NK-92 (cell line): ENCODE measurements around the gene RLIM.
"Not testable (repeated sequence)": the region's sequence is repeated elsewhere in the genome, so short reads cannot be mapped to it uniquely, and the experiment has no call there.

Experiments used
- DNase-seq: peaks from one replicate; lab custom pipeline; 2025; ENCODE audit not compliant: unreplicated experiment; lab: John Stamatoyannopoulos, UW

Gene RLIM, protein sequence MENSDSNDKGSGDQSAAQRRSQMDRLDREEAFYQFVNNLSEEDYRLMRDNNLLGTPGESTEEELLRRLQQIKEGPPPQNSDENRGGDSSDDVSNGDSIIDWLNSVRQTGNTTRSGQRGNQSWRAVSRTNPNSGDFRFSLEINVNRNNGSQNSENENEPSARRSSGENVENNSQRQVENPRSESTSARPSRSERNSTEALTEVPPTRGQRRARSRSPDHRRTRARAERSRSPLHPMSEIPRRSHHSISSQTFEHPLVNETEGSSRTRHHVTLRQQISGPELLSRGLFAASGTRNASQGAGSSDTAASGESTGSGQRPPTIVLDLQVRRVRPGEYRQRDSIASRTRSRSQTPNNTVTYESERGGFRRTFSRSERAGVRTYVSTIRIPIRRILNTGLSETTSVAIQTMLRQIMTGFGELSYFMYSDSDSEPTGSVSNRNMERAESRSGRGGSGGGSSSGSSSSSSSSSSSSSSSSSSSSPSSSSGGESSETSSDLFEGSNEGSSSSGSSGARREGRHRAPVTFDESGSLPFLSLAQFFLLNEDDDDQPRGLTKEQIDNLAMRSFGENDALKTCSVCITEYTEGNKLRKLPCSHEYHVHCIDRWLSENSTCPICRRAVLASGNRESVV

DNA sequence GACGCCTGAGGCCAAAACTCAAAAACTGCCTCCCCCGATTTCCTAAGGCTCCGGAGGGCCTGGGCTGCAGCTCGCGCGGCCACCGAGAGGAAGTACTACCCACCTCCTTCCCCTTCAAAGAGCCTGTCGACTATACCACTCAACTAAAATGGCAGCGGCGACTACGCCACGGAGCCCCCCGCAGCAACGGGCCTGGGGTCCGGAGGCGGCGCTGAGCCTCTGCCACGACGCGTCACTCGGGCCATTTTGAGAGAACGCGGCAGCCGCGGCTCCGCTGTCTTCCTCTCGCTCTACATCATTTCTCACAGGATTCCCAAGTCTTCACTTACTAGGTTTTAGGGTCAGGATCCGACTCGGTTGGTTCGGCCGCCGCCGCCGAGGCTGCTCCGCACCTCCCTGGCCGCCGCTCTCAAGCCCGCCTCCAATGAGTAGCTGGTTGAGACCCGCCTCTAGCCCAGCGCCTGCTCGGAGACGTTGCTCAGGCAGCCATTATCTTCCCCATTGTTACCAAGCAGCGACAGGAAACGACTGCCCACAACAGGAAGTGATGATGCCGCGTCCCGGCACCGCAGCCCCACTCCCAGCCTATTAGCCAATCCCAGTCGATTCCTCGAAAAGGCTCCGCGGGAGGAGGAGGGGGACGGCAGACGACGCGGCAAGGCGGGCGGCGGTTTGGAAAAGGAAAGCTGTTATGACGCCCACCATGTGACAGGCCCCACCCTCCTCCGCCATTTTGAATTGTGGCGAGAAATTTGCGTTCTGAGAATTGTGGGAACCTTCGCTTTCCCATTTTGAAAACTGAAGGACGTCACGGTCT lies at the start of gene RLIM:
Gene RLIM, minus strand, starts transcription at position 532 of the 817 bp plus-strand sequence. CDS start 18,647 bp downstream, outside the sequence.
- DNase-seq = peak; percentile 36

DNA sequence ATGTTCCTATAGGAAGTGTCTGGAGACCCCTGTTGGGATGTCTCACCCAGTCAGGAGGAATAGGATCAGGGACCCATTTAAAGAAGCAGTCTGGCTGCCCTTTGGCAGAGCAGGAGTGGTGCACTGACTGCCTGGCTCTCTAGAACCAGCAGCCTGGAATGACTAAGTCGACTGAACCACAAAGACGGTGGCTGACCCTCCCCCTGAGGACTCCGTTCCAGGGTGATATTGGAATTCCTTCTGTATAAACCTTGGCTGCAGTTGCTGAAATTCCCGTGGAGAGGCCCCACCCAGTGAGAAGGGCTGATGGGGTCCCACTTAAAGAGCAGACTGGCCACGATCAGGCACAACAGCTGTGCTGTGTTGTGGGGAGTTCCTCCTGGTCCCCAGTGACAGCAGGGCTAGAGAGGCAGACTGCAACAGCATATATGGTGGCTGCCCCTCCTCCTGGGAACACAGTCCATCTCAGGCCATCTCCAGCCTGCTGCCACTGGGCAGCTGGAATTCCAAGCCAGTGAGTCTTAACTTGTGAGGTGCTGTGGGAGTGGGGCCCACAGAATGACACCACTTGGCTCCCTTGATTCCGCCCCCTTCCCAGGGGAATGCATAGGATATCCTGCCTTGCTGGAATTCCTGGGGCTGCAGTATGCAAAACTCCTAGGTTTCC lies 41.8 kb upstream of the RLIM start:
- DNase-seq = no peak

DNA sequence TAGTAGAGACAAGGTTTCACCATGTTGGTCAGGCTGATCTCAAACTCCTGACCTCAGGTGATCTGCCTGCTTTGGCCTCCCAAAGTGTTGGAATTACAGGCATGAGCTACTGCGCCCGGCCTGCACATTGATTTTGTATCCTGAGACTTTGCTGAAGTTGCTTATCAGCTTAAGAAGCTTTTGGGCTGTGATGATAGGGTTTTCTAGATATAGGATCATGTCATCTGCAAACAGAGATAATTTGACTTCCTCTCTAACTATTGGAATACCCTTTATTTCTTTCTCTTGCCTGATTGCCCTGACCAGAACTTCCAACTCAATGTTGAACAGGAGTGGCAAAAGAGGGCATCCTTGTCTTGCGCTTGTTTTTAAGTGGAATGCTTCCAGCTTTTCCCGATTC lies 40.5 kb upstream of the RLIM start:
- not testable (repeated sequence) for DNase-seq

DNA sequence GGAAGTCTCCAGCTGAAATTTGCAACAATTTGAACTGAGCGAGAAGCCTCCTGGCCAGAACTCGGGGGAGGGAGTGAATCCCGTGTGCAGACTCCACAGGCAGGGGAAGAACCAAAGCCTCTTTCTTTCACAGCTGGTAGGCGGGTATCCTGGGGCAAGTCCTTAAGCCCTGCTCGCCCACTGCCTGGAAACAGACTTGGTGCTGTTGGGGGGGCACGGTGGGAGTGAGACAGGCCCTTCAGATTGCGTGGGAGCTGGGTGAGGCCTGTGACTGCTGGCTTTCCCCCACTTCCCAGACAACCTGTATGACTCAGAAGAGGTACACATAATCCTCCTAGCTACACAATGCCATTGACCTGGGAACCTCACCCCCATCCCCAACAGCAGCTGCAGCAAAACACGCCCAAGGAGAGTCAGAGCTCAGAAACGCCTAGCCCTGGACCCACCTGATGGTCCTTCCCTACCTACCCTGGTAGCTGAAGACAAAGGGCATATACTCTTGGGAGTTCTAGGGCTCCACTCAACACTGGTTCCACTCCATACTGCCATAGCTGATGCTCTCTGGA lies 22.4 kb upstream of the RLIM start:
- no peak for DNase-seq

DNA sequence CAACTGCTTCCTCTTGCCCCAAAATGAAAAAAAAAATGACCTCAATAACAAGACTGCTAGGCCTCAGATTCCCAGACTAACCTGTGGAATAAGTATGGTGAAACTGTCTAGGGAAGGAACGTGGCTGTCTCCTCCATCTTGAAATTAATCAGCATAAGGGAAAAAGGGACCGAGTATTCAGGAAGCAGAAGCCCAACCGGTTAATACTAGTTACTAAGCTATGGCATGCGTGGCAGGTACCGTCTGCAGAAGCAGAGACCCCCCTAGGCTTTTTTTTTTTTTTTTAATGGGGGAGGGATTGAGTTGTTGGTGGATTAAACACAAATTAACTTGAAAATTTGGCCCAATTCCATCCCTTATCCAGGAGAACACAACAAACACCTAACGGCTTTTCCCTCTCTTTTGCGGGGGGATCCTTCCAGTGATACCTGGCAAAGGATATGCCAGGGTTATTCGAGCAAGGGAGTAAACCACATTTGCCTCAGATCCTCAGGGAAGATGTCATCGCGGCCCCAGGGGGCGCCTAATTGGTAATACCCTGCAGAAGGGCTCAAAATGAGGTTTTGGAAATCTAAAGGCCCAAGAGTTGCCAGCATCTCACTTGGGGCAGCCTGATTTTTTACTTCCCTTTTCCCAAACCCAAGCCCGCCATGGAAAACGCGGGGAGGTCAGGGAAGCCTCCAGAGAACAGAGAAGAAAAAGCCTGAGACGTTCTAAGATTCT lies 893 bp downstream of the RLIM start:
- DNase-seq = no peak

DNA sequence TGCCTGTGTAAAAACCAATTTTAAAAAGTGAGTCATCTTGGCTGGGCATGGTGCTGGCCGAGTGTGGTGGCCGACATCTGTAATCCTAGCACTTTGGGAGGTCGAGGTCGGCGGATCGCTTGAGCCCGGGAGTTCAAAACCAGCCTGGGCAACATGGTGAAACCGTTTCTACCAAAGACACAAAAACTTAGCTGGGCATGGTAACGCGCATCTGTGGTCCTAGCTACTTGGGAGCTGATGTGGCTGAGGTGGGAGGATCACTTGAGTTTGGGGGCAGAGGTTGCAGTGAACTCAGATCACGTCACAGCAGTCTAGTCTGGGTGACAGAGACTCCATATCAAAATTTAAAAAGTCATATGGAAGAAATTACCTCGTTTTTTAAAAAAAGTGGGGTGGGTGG lies 7.6 kb downstream of the RLIM start:
- no peak for DNase-seq

DNA sequence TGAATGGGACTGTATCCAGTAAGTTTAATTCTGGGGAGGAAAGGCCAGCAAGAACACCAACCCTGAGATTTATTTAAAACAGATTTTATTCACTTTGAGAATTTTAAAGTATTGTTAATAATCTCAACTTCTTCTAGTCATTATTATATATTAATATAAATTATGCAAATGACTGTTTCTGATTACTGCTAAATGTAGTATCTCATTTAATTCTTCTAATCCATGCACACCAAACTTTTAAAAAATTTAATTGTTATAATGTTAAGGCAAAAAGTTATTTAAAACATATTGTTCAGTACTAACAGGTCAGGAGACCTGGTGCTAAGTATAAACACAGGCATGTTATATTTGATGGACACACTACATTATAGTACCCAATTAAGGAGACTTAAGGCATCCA lies 8.1 kb downstream of the RLIM start:
- no peak for DNase-seq

DNA sequence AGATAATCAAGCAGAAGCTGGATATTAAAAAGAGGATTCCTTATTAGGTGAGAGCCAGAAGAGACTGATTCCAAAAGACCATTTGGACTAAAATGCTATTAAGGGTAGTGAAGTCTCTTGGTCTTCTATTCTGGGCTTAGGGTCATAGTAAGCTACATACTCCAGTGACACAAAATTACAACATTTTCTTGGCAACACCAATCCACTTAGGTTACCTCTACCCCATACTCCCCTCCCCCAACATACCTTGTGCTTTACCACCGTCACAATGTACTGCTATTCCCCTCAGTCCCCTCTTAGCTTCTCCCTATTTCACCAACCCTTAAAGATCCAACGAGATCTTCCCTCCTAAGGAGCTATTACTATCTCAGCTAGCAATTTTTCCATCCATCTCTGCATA lies 11.4 kb downstream of the RLIM start:
- no peak for DNase-seq

DNA sequence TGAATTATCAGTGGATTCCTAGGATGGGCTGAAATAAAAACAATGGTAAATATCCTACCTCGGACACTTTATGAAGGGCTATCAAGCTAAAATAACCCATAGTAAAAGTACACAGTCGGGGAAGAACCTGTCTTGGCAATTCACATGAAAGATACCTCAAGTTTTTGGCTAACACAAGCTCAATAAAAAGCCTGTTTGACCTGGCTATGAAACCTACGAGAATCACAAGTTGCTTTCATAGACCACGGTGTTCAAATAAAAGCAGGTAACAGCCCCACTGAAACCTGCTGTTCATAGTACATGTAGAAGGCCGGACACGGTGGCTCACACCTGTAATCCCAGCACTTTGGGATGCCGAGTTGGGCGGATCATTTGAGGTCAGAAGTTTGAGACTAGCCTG lies 12.3 kb downstream of the RLIM start:
- DNase-seq = no peak

DNA sequence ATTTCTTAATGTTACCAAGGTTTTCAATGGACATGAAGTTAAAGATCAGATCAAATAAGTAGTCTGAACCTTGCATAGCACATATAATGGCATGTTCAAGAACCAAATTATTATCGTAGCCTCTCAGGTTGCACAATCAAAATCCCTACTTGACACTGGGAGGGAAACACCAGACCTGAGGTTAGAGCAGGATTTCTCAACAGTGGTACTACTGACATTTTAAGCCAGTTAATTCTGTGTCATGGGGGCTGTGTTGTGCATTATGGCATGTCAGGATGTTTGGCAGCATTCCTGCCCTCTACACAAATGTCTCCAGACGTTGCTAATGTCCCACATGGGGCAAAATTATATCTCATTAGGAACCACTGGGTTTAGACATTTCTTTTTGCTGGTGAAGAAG lies 20.8 kb downstream of the RLIM start:
- no peak for DNase-seq

DNA sequence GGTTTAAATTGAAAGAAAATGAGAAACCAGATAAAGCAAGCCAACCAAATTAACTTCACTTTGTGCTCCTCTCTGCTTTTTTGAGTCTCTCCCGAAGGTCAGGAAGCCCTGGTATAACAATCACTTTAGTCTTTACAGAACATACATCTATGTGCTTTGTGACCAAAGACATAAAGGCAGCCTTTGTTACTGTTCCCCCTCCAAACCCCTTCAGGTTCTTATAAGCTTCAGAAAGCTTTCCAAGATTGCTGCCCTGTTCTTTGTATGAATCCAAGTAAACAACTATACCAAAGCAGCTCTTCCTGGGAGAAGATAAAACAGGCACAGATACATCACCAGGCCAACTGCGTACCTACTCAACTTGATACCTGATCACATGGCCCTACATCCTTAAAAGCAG lies 28.7 kb downstream of the RLIM start:
- DNase-seq = no peak

DNA sequence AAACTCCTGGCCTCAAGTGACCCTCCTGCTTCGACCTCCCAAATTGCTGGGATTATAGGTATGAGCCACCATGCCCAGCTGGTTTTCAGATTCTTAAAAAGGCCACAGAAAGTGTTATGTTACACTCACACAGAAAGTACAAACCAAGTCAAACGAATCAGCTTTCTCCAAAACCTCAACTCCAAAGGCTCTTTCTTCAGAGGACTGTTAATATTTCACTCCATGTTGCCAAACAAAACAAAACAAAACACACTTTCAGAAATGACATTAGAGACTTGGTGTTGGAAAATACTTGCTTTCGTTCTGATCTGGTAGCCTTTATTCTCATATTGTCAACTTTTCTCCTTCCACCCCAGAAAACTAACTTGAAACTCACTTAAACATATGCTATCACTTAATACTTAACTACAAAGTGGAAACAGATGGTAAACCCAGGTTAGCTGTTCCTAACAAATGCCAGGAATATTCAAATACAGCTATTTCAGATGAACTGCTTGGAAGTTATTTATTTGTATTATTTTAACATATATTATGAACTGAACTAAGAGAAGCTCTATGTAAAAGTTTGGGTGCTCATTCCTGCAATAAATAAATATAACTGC lies 34.7 kb downstream of the RLIM start:
- DNase-seq = no peak

DNA sequence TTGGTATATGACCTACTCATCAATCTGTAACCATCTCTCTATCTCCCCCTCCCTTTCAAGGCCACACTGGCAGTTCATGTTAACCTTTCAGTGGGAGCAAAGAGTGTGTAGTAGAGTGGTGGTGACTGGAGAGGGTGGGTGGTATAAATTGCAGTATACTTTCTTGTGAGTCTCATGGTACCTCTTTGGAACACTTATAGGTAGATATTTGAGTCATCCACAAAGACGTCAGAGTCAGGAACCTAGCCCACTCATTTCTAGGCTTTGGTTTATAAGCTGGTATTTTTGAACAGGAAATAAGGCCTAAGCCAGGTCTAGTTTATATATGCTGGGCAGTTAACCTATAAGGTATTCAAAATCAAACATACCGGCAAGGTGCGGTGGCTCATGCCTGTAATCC lies 36.3 kb downstream of the RLIM start:
- no peak for DNase-seq

DNA sequence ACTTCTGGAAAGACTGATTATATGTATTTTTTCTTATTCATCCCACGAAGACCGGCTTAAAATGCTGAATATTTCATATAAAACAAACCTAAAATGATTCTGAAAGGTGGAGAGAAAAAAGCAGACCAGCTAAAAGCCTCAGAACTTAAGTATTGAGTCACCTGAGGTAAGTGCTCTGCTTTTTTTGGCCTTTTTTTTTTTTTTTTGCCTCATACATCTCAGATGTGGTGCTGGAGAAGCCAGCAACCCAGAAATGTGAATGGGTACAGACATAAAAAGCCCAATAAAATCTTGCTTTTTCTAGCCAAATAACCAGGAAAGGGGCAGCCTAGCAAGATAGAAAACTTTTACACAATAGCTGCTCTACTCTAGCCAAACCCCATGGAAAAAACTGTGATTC lies 57.0 kb downstream of the RLIM start:
- no peak for DNase-seq

DNA sequence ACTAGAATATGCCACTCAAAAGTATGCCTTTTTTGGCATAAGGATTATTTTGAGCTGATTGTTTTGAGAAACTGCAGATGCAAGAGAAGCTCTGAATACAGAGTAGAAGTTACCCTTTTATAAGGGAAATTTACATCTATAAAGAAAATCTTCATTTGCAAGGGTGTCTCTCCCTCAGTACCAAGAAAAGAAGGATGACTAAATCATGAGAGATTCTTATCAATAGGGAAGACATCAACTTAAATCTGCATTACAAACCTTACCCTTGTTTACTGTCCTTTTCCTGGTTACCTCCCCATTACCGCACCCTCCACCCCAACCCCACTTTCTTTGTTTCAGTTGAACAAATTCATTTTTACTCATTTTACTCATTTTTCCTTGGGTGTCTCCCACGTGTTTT lies 62.5 kb downstream of the RLIM start:
- no peak for DNase-seq

DNA sequence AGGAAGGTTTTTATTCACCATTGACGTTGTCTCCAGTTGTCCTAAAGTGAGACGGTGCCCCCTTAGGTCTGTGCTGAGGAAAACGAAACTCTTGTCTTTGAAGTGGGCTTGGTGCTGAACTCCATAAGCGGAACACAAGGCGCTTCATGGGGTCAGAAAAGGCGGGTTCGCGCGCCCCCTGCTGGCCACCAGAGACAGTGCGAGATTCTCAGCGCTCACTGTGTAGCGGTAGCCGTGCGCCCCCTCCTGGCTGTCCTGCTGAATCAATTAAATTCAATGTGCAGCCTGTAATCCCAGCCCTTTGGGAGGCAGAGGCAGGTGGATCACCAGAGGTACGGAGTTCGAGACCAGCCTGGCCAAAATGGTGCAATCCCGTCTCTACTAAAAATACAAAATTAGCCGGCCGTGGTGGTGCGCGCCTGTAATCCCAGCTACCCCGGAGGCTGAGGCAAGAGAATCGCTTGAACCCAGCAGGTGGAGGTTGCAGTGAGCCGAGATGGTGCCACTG lies 64.1 kb downstream of the RLIM start:
- DNase-seq = peak; percentile 2

DNA sequence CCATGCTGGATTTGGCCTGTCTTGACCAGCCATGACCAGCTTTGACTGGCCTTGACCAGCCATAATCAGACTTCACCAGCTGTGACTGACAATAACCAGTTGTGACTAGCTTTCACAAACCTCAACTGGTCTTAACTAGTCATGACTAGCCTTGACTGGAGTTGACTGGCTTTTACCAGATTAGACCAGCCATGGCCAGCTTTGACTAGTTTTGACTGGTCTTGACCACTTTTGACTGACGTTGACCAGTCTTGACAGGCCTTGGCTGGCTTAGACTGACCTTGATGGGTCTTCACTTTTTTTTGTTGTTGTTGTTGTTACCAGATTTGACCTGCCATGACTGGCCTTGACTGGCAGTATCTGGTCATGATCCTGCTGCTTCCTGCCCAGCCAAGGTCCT lies 67.4 kb downstream of the RLIM start:
- no peak for DNase-seq

DNA sequence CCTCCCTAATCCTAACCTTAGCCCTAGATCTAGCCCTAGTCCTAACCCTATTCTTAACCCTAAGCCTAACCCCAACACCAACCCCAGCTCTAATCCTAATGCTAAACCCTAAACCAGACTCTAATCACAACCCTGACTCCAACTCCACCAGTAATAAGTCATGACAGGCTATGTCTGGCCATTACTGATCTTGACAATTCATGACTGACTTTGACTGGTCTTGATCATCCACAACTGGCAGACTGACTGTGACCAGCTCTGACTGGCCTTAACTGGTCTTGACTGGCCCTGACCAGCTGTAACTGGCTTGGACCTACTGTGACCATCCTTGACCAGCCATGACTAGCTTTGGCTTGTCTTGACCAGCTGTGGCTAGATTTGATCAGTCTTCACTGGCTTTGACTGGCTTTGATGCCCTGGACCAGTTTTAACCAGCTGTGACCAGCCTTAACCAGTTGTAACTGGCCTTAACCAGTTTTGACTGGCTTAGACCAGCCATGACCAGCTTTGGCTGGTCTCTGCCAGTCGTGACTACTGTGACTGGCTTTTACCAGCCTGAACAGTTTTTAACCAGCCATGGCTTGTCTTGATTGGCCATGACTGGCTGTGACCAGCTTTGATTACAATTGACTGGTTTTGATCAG lies 68.4 kb downstream of the RLIM start:
- no peak for DNase-seq

DNA sequence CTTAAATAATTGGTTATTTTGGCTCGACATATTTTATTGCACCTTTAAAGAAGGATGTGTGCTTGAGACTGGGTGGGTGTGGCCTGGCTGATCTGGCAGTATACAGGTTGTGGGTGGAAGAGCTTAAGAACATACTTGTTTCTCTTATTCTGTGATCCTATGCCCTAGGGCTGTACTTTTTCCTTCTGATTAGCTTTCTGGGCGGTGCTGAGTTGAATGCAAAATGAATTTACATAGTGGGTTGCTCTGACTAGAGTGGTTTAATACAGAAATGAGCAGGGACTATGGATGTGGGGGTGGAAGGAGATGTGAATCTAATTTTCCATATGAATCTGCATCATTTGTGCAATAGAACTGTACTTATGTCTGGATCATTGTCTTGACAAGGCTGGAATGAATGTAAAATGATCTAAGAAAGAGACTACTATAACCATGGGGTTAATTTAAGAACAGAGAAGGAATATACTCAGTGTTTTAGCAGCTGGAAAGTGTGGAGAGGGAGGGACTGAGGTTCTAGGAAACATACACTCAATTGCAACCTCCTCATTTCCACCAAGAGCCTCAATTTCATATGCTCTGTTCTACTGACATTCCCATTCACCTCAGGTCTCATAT lies 73.7 kb downstream of the RLIM start:
- no peak for DNase-seq
